ENCODE results near the gene NOSIP.
A peak's percentile ranks its signal among the peaks of the same experiment; 100 is the strongest.

The NOSIP gene

GRCh38 chr19:49580264-49581006 is at the start of gene NOSIP:
TSS of gene NOSIP (minus strand) at chr19:49580556. CDS start at chr19:49560691, 19,865 bp downstream.
- Histone ChIP-seq H3K4me2 (ENCODE audit: low read length) (peak within 1 kb of the TSS; percentile 92), H3K4me1 (ENCODE audit: insufficient read depth, low read length, severe bottlenecking) (peaks cover 27% of the 10 kb centered on the region), H3K27me3 (ENCODE audit: insufficient read depth, low read length) (no peaks in the 10 kb centered on the region), H3K36me3 (ENCODE audit: insufficient read depth, low read length) (peaks cover 6% of the 10 kb centered on the region; the same call in 1 of the 2 replicates), H3K27ac (ENCODE audit: low read depth, low read length, poor library complexity, severe bottlenecking) (peak within 1 kb of the TSS; percentile 6), H3K79me2 (ENCODE audit: insufficient read depth, low read length) (peaks cover 15% of the 10 kb centered on the region), H3K9ac (ENCODE audit: low read length) (peak within 1 kb of the TSS; percentile 96), H3K9me3 (ENCODE audit: low read length) (no peaks in the 10 kb centered on the region), H3F3A (ENCODE audit: insufficient read depth, low read length) (no peaks in the 10 kb centered on the region), H3K4me3 (ENCODE audit: low read depth, low read length, poor library complexity, severe bottlenecking) (peak within 1 kb of the TSS; percentile 94), H3K9me2 (ENCODE audit: low read depth, low read length) (no peaks in the 10 kb centered on the region), H4K20me1 (ENCODE audit: insufficient read depth, low read length) (no peaks in the 10 kb centered on the region), H2AFZ (ENCODE audit: low read length) (peak within 1 kb of the TSS; percentile 72)
- TF ChIP-seq CTCF (IDR thresholded peaks at IDR 0.05; ENCODE audit: low read length) (no peak), EZH2 (IDR thresholded peaks at IDR 0.05; ENCODE audit: borderline replicate concordance, low read length) (no peak)

DNA sequence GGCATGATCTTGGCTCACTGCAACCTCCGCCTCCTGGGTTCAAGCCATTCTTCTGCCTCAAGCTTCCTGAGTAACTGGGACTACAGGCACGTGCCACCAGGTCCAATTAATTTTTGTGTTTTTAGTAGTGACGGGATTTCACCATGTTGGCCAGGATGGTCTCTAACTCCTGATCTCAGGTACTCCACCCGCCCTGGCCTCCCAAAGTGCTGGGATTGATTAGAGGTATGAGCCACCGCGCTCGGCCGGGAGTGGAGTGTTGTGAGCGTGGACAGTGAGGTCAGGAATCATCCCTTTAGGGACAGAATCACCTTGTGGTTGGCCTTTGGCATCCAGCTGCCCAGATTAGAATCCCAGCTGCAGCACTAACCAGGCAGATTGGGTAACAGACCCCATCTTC is 49.3 kb upstream of the NOSIP start:
- Histone ChIP-seq H2AFZ (ENCODE audit: low read length) (no peak overlapping the region), H4K20me1 (ENCODE audit: insufficient read depth, low read length) (no peaks in the 10 kb centered on the region), H3K4me2 (ENCODE audit: low read length) (no peak overlapping the region), H3K9me2 (ENCODE audit: low read depth, low read length) (no peaks in the 10 kb centered on the region), H3K79me2 (ENCODE audit: insufficient read depth, low read length) (no peaks in the 10 kb centered on the region), H3F3A (ENCODE audit: insufficient read depth, low read length) (no peaks in the 10 kb centered on the region), H3K4me1 (ENCODE audit: insufficient read depth, low read length, severe bottlenecking) (no peaks in the 10 kb centered on the region), H3K27me3 (ENCODE audit: insufficient read depth, low read length) (no peaks in the 10 kb centered on the region), H3K9me3 (ENCODE audit: low read length) (no peaks in the 10 kb centered on the region), H3K9ac (ENCODE audit: low read length) (no peak overlapping the region), H3K27ac (ENCODE audit: low read depth, low read length, poor library complexity, severe bottlenecking) (no peak overlapping the region), H3K4me3 (ENCODE audit: low read depth, low read length, poor library complexity, severe bottlenecking) (no peak overlapping the region), H3K36me3 (ENCODE audit: insufficient read depth, low read length) (peaks cover 28% of the 10 kb centered on the region)
- TF ChIP-seq EZH2 (IDR thresholded peaks at IDR 0.05; ENCODE audit: borderline replicate concordance, low read length) (no peak), CTCF (IDR thresholded peaks at IDR 0.05; ENCODE audit: low read length) (no peak)

DNA sequence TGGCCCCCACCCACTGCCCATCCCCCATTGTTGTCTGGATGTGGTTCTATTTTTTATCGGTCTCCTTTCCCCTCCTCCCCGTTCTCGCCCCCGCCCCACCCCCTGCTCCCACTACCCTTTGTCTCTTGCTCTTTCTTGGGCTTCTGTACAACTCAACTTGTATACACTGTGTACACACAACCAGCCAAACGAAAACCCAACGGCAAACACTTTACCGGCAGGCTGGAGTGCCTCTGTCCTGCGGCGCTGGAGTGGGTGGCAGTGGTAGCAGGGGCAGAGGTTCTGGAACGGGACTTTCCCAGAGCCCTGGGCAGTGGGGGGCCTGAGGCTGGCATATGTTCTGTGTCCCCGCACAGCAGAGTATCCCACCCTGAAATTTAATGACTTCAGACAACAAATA is 45.9 kb upstream of the NOSIP start:
- Histone ChIP-seq H2AFZ (ENCODE audit: low read length) (no peak overlapping the region), H3K9me3 (ENCODE audit: low read length) (no peaks in the 10 kb centered on the region), H3K4me3 (ENCODE audit: low read depth, low read length, poor library complexity, severe bottlenecking) (no peak overlapping the region), H3K27me3 (ENCODE audit: insufficient read depth, low read length) (no peaks in the 10 kb centered on the region), H3K4me1 (ENCODE audit: insufficient read depth, low read length, severe bottlenecking) (no peaks in the 10 kb centered on the region), H3F3A (ENCODE audit: insufficient read depth, low read length) (no peaks in the 10 kb centered on the region), H3K27ac (ENCODE audit: low read depth, low read length, poor library complexity, severe bottlenecking) (no peak overlapping the region), H3K4me2 (ENCODE audit: low read length) (no peak overlapping the region), H3K36me3 (ENCODE audit: insufficient read depth, low read length) (peaks cover 40% of the 10 kb centered on the region), H3K79me2 (ENCODE audit: insufficient read depth, low read length) (no peaks in the 10 kb centered on the region), H4K20me1 (ENCODE audit: insufficient read depth, low read length) (no peaks in the 10 kb centered on the region), H3K9ac (ENCODE audit: low read length) (no peak overlapping the region), H3K9me2 (ENCODE audit: low read depth, low read length) (no peaks in the 10 kb centered on the region)
- TF ChIP-seq CTCF (IDR thresholded peaks at IDR 0.05; ENCODE audit: low read length) (no peak), EZH2 (IDR thresholded peaks at IDR 0.05; ENCODE audit: borderline replicate concordance, low read length) (no peak)

All from OCI-LY1 (cell line).